Daoy (cell line): ENCODE results near the gene METTL18. TPM values are rescaled to one million over a fixed set of nuclear protein-coding genes. Genes with fewer than 3 reads are reported as not detected.

Source experiments
- DNase-seq: peaks from one replicate; pipeline ENCODE4 v3.0.0-alpha.2; 2015; ENCODE audit warnings: low read depth
- total RNA-seq: library from RNA; depleted of rRNA; stranded (reverse); fragments of >200 nt; shearing (Covaris generic); gene quantifications from 2 replicates; pipeline ENCODE4 v1.2.3, GENCODE V29; 2014; rRNA removed

METTL18 gene
- total RNA-seq, 1 experiment from 2014 or later = 10.4 TPM

DNA sequence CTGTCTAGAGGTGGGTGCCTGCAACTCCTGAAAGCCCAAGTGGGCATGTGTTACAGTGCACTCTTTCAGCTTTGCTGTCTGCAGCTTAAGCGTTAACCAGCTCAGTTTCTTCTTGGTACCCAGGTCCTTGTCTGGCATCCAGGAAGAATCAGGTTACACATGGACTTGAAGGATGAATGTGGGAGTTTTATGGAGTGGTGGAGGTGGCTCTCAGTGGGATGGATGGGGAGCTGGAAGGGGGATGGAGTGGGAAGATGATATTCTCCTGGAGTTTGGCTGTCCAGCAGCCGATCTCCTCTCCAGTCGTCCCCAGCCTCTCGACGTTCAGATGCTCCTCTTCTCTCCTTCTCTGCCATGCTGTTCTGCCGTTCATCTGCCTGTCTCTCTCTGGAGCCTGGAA is 9.4 kb downstream of the METTL18 start:
- no peak for DNase-seq

DNA sequence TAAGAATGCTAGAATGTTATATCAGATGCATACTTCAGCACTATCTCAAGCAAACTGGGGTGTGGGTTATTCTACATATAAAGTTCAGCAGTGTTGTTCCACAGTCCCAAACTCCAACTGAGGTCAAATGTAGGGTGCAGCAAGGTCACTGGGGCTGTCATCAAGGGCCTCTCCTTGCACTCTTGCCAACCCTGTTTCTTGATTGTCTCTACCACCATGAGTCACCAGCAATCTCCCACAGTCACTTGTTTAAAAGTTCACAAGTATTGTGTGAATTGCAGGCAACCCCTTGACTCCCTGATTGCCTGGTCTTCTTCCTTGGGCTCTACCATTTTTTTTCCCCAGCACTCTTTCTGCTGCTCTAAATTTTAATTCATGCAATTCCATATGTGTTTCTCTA is 10.6 kb downstream of the METTL18 start:
- no peak for DNase-seq

DNA sequence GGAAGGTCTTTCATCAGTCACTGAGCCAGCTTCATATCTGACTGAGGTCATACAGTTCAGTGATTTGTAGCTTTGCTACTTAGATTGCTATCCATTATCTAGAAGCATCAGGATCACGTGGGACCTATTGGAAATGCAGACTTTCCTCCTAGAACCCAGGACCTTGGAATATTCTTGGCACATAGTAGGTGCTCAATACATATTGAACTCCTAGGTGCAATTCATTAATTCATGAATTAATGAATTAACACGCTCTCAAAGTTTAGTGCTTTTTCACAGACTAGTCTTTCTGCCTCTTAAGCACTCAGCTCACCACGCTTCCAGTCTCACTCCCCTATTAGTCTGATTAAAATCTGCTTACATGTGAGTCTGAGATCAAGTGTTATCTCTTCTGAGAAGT is 12.1 kb downstream of the METTL18 start:
- DNase-seq = no peak

DNA sequence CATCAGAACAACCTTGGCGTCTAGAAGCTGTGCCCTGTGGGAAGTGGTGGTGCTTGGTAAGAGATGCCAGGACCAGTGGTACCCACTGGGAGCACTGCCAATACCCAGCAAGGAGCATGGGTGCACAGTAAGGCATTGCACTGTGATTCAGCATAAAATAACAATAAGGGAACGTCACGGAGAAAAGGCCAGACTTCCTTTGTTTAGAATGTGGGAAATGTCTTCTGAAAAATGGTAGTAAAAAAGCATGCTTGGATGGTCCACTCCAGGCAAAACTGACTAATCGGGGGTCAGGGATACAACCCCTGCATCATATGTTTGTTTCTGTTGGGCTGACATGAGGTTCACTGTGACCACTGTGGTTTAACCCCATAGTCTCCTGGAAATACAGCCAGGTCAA is 14.7 kb downstream of the METTL18 start:
- peak; percentile 71 for DNase-seq

DNA sequence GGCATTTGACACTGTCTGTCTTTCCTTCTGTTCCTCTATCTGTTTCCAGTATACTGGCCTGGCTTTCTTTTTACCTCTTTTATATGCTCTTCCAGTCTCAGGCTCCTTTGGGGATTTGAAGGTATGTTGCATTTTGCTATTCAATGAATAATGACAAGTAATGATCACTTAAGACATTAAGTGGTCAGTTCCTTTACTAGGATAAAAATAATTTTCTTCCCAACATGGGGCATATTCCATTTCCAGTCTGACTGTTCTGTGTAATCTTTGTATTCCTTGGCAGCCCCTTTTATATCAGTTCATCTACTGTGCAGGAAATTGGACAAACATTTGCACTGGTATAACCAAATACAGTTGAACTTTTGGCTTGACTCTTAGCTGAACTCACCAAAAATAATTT is 15.6 kb downstream of the METTL18 start:
- no peak for DNase-seq

DNA sequence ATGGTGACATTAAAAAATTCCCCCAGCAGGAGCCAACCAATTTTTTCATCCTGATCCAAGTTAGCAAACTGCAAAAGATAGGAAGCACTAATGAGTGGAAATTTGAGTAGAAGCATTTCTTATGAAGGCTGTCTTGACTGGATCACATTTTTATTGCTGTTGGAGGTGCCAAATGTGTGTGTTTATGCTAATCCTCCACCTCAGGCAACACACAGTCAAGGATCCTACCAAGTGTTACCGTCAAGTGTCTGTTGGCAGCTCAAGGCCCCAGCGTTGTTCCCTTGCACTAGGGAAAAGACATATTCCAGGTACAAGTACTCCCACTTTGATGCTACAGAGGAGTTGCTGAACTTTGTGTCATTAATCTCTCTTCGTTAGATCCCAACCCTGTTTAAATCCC is 18.3 kb downstream of the METTL18 start:
- DNase-seq = no peak

DNA sequence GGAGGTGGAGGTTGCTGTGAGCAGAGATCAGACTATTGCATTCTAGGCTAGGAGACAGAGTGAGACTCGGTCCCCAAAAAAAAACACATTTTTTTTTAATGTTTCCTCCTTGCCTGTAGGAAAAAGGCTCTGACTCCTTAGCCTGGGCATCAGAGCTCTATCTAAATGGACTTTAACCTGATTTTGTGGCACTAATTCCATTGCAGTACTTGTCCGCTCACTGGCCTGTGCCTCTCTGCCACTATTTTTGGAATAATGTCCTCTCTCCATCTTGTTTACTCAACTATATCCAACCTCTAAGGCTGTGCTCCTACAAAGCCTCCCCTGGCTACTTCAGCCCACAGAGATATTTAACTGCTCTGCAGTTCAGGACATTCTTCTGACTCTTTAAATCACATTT is 26.5 kb downstream of the METTL18 start:
- DNase-seq = no peak

DNA sequence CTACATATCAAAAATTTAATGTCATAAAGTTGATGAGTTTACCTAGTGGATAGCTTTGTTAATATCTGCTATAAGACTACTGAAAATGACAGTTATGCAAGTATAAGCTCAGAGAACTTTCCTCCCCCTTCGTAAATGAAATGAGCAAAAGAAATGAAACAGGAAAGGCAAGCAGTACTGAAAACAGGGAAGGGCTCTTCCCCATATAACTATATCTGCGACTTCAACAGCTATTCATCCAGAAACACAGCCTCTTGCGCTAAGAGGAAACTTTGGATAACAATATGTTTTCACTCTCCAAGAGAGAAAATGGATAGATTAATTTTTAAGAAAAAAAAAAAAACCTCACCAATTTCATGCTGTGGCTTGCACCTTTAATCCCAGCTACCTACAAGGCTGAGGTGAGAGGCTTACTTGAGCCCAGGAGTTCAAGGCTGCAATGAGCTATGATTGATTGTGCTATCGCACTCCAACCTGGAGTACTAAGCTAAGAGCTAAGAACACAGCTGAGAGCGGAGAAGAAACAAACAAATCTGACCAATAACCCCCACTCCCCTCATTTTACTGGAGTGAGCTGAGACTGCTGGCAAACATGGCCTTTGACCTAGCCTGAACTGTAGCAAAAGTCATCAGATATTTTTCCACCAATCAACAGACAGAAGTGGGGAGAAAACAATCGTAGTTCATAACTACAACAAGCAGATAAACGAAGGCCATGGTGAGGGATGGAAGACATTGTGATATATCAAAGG is 29.0 kb downstream of the METTL18 start:
- DNase-seq = no peak

DNA sequence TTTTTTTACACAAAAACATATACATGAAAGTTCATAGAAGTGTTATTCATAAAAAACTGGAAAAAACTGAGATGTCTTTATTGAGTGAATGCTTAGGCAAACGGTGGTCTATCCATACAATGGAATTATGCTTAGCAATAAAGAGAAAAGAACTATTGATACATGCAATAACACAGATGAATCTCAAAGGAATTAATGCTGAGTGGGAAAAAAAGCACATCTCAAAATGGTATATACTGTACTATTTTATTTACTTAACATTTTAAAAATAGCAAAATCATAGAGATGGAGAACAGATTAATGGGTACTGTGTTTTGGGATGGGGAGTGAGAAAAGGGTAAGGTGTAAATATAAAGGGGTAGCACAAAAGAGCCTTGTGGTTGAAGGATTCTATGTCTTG is 29.8 kb downstream of the METTL18 start:
- no peak for DNase-seq

DNA sequence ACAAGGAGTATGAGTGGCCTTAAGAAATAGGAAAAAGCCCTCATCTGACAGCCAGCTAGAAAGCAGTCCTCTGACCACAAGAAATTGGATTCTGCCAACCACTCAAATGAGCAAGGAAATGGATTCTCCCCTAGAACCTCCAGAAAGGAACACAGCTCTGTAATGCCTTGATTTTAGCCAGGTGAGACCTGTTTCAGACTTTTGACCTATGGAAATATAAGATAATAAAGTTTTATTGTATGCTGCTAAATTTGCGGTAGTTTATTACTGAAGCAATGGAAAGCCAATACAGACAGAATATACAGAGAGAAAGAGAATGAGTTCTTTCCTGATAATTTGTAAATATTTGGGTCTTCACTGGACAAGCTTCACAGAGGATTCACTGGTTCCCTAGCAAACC is 32.0 kb downstream of the METTL18 start:
- no peak for DNase-seq

DNA sequence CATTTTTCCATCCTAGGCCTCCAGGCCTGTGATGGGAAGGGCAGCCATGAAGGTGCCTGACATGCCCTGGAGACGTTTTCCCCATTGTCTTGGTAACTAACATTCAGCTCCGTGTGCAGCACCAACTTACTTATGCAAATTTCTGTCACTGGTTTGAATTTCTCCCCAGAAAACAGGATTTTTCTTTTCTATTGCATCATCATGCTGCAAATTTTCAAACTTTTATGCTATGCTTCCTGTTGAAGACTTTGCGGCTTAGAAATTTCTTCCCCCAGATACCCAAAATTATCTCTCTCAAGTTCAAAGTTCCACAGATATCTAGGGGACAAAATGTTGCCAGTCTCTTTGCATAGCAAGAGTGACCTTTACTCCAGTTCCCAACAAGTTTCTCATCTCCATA is 35.7 kb downstream of the METTL18 start:
- no peak for DNase-seq

DNA sequence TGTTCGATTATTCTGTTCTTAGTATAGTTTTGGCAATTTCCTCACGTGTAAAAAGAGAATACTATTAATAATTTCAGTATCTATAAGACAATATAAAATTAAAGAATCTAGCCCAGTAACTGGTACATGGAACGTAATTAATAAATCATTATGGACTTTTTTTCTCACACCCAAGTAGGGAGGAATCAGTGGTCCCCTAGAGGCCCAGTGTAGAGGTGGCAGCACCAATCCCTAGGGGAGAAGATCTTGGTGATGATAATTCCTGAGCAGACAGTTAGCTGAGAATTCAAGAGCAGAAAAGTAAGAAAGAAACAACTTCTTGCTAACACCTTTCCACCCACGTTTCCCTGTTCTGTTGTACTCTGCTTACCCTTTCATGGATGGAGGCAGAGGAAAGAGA is 41.2 kb downstream of the METTL18 start:
- no peak for DNase-seq

DNA sequence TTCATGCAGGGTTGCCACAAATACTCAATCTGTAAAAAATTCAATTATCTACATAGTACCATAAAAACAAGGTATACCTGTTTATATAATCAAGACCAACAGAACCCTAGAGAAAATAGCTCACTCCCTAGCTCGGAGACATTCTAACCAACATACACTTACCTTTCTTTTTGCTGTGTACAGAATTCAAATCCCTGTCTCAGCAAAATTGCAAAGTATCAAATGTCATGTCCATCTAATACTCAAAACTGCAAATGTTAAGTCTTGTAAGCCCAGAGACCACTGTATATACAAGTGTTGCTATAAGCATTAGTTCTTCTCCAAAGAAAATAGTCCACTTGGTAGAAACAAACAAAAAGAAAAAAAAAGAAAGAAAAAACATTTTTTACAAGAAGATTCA is 44.7 kb downstream of the METTL18 start:
- DNase-seq = no peak

DNA sequence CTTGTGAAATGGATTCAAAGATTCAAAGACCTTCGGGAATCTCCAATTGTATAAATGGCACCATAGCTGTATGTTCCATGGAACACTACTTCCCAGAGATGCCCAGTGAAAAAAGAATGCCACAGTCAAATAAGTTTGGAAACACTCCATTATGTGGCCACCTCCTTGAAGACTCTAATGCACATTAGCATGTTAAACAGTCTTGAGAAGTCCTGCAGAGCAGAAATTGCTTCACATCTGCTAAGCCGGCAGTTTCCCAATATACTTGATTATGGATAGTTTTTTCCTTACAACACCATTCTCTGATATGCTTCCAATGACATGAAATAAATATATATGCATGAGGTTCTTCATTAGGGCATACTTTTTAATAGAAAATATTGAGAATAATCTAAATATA is 48.2 kb downstream of the METTL18 start:
- DNase-seq = no peak

DNA sequence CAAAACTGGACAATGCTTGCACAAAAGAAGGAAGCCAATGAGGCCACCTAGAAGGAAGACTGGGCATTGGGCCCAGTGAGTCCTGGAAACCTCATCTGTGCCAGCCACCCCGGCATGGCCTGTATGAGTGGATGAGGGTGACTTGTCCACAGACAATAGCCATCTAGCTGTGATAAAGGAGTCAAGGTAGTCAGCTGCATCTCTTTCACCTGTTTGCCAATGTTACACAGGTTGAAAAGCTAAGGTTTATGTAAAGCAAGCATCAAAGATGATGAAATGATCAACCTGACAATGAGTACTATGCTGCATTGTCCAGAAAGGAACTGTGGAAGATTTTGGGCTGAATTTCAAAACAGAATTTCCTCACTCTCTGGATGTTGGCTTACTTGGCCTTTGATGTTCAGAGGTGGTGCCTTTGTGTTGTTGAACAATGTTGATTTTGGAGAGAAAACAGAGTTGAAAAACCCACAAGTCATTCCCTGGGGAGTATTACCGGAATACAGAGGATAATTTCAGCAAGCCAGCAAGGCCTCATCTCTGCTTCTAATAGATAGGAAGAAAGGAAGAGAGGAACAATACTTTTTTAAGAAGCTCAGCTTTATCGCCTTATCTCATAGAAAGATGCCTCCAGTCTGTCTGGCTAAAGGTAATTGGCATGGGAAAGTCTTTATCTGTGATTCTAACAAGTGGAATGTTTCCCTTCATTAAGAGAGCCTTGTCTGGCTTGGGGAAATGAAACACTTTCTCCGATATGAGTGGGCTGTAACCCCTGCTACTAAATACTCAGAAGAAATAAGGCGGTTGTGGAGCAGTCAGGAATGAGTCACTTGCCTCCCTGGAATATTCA is 49.5 kb downstream of the METTL18 start:
- DNase-seq = peak; percentile 72

Other genes starting within 250 kb of the METTL18 start
- not detected in 2 replicates for gene F5, start 208.4 kb downstream of the METTL18 start, total RNA-seq
- not detected in 2 replicates for gene SELP, start 164.8 kb downstream of the METTL18 start, total RNA-seq
- 0.11 and 7.3 TPM in 2 replicates for gene SELL, start 83.3 kb downstream of the METTL18 start, total RNA-seq
- 0.24 and 0.80 TPM in 2 replicates for gene SELE, start 60.8 kb downstream of the METTL18 start, total RNA-seq
- gene SCYL3, start 99.0 kb upstream of the METTL18 start, total RNA-seq = 7.3 and 7.4 TPM in 2 replicates